Loucy (cell line): ENCODE data around the gene MRPL39.

Experiments used
- CTCF ChIP-seq: fragments of 200-600 bp; sonication (generic); conservative IDR thresholded peaks from 2 replicates; pipeline ENCODE4 v1.5.1; 2014; ENCODE audit warnings: mild to moderate bottlenecking, antibody characterized with exemption, low read length
- EZH2phosphoT487 ChIP-seq: fragments of 200-600 bp; IDR thresholded peaks from 2 replicates; pipeline ENCODE4 v1.6.1; 2018; ENCODE audit warnings: antibody characterized with exemption, mild to moderate bottlenecking, moderate library complexity, borderline replicate concordance

GRCh38 chr21:25539606-25540005 lies 67.7 kb downstream of the MRPL39 start:
- TF ChIP-seq CTCF (no peak), EZH2phosphoT487 (no peak)
